CD14-positive monocyte (primary cell): ENCODE data around the gene PCYT2. TPM values are rescaled to one million over a fixed set of nuclear protein-coding genes. Genes with fewer than 3 reads are reported as not detected.

Experiments used
- DNase-seq, 3 donors: peaks; one replicate each; pipeline ENCODE4 v3.0.0-alpha.2; 2011 to 2022
- H2AFZ ChIP-seq: 2 replicates; pipeline ENCODE4 v1.6.0; 2012; ENCODE audit warnings: mild to moderate bottlenecking, low read depth, low read length, inconsistent platforms; ENCODE audit not compliant: insufficient read depth, poor library complexity, severe bottlenecking
- H3K27ac ChIP-seq, 2 donors: 1 replicate in 1 of 2; 2 replicates in 1 of 2; pipeline ENCODE4 v1.5.1; 2012 to 2013; ENCODE audit warnings: low read length in 2 of 2, control low read depth in 1 of 2, inconsistent platforms in 1 of 2, low read depth in 1 of 2, mild to moderate bottlenecking in 1 of 2
- H3K27me3 ChIP-seq, 2 donors: one replicate each; pipeline versions ENCODE4 v1.6.0 to v1.6.1; 2011 to 2013; ENCODE audit warnings: low read length in 2 of 2; ENCODE audit not compliant: control insufficient read depth in 2 of 2, insufficient read depth in 2 of 2
- H3K36me3 ChIP-seq, 2 donors: replicated peaks in 1 of 2; 1 replicate in 1 of 2; 2 replicates in 1 of 2; pipeline versions ENCODE4 v1.5.1 to v1.6.1; 2012 to 2013; ENCODE audit warnings: low read length in 2 of 2, control low read depth in 1 of 2, inconsistent platforms in 1 of 2, mild to moderate bottlenecking in 1 of 2; ENCODE audit not compliant: insufficient read depth in 2 of 2, control insufficient read depth in 1 of 2
- H3K4me1 ChIP-seq, 2 donors: 1 replicate in 1 of 2; 2 replicates in 1 of 2; pipeline versions ENCODE4 v1.5.1 to v1.6.1; 2012 to 2013; ENCODE audit warnings: low read length in 2 of 2, control low read depth in 1 of 2, inconsistent platforms in 1 of 2, mild to moderate bottlenecking in 1 of 2, moderate library complexity in 1 of 2; ENCODE audit not compliant: insufficient read depth in 2 of 2, control insufficient read depth in 1 of 2
- H3K4me2 ChIP-seq: replicated peaks from 2 replicates; pipeline ENCODE3; 2012; ENCODE audit warnings: low read length, moderate library complexity, mild to moderate bottlenecking; ENCODE audit not compliant: poor library complexity, severe bottlenecking; ENCODE audit errors: extremely low read depth
- H3K4me3 ChIP-seq, 3 experiments: fragments of 200-600 bp in 1 of 3; sonication (generic) in 1 of 3; replicated peaks in 1 of 3; 1 replicate in 2 of 3; 2 replicates in 1 of 3; pipeline ENCODE4 v1.5.1; 2011 to 2013; ENCODE audit warnings: low read length in 3 of 3, mild to moderate bottlenecking in 3 of 3, control low read depth in 2 of 3, low read depth in 2 of 3, inconsistent platforms in 1 of 3, moderate library complexity in 1 of 3
- H3K79me2 ChIP-seq: 2 replicates; pipeline ENCODE4 v1.6.0; 2012; ENCODE audit warnings: mild to moderate bottlenecking, control low read depth, inconsistent platforms, low read length, moderate library complexity; ENCODE audit not compliant: insufficient read depth
- H3K9ac ChIP-seq: 2 replicates; pipeline ENCODE4 v1.6.0; 2017; ENCODE audit warnings: low read length, mild to moderate bottlenecking; ENCODE audit not compliant: insufficient read depth, poor library complexity, severe bottlenecking
- H3K9me3 ChIP-seq, 2 donors: replicated peaks in 1 of 2; 1 replicate in 1 of 2; 2 replicates in 1 of 2; pipeline versions ENCODE4 v1.5.1 to v1.6.1; 2012 to 2013; ENCODE audit warnings: low read length in 2 of 2, control low read depth in 1 of 2; ENCODE audit not compliant: control insufficient read depth in 1 of 2, insufficient read depth in 1 of 2
- H4K20me1 ChIP-seq: 2 replicates; pipeline ENCODE4 v1.6.0; 2012; ENCODE audit warnings: mild to moderate bottlenecking, low read length, control low read depth, moderate library complexity; ENCODE audit not compliant: insufficient read depth
- H3K27ac Mint-ChIP-seq, 7 donors: one replicate each; pipeline ENCODE4 v1.8.0; 2020; ENCODE audit warnings: mild to moderate bottlenecking in 7 of 7, mixed read lengths in 7 of 7, moderate library complexity in 6 of 7, inconsistent platforms in 2 of 7
- H3K27me3 Mint-ChIP-seq, 3 donors: one replicate each; pipeline ENCODE4 v1.8.0; 2021 to 2022; ENCODE audit warnings: low read depth in 3 of 3, mild to moderate bottlenecking in 3 of 3, mixed read lengths in 3 of 3, moderate library complexity in 3 of 3, inconsistent platforms in 1 of 3
- H3K36me3 Mint-ChIP-seq, 2 donors: one replicate each; pipeline ENCODE4 v1.8.0; 2020; ENCODE audit warnings: mixed read lengths in 2 of 2, inconsistent platforms in 1 of 2, mild to moderate bottlenecking in 1 of 2
- H3K4me1 Mint-ChIP-seq: one replicate; pipeline ENCODE4 v1.8.0; 2020; ENCODE audit warnings: mild to moderate bottlenecking, mixed read lengths
- H3K4me3 Mint-ChIP-seq, 2 donors: one replicate each; pipeline ENCODE4 v1.8.0; 2020; ENCODE audit warnings: mild to moderate bottlenecking in 2 of 2, mixed read lengths in 2 of 2, moderate library complexity in 1 of 2
- H3K9me3 Mint-ChIP-seq, 7 donors: one replicate each; pipeline ENCODE4 v1.8.0; 2020 to 2022; ENCODE audit warnings: mixed read lengths in 7 of 7, mild to moderate bottlenecking in 6 of 7, moderate library complexity in 6 of 7, inconsistent platforms in 2 of 7
- WGBS: methylation state at CpG from one replicate; pipeline ENCODE4 v1.1.5; 2013; ENCODE audit warnings: missing lambda C conversion rate; ENCODE audit not compliant: insufficient coverage; 5-methylcytosine and 5-hydroxymethylcytosine counted together
- intact Hi-C, 2 donors: fragments of 100-400 bp; cut with micrococcal nuclease; formaldehyde crosslinking; loops; one replicate each; pipeline versions ENCODE4 v1.15.0 to v1.15.1; 2023
- polyA plus RNA-seq, 3 donors: library from polyadenylated mRNA; depleted of rRNA in 1 of 3; unstranded in 2 of 3; stranded (reverse) in 1 of 3; fragments of 300-500 nt in 2 of 3; fragments of >200 nt in 1 of 3; fragmentation: Illumina TruSeq in 2 of 3; gene quantifications; 1 replicate in 2 of 3; 2 replicates in 1 of 3; pipeline ENCODE4 v1.2.3, GENCODE V29; 2012 to 2021
- TF ChIP-seq, protein P1 (sequence below): fragments of 200-600 bp; IDR thresholded peaks from one replicate; pipeline ENCODE4 v1.8.0; 2022; ENCODE audit warnings: antibody characterized with exemption, mild to moderate bottlenecking

The PCYT2 gene
- polyA plus RNA-seq, 3 donors: 10.7 to 14.5 (median 11.0) TPM

DNA sequence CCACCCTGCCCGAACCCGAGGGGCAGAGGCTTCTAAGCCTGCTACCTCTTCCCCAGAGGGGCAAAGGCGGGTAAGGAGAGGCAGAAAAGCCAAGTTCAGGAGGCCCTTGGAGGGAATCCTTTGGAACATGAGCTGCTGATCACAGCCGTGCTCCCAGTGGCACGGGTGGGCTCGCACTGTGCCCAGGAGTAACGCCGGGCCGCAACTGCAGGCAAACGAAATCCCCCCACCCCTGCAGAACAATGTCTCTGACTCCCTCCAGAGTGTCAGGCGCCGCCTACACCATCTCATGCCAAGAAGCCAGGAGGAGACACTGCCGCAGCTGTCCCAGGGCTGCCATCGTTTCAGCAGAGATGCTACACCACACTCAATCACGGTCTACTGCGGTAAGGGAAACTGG is 59.8 kb downstream of the PCYT2 start:
- no peak for DNase-seq
- Histone ChIP-seq H4K20me1 (peaks cover 61% of the 10 kb centered on the region), H3K79me2 (peaks cover 69% of the 10 kb centered on the region), H3K9me3 (no peaks in the 10 kb centered on the region), H3K27me3 (no peaks in the 10 kb centered on the region), H3K9ac (no peak overlapping the region), H3K4me2 (no peak overlapping the region), H3K4me3 (no peak overlapping the region), H3K4me1 (no peaks in the 10 kb centered on the region), H3K36me3 (peaks cover 81 to 82% of the 10 kb centered on the region in 2 donors), H3K27ac (no peak overlapping the region), H2AFZ (no peak overlapping the region)
- Mint-ChIP-seq H3K36me3 (peaks cover 57 to 91% of the 10 kb centered on the region in 2 donors), H3K9me3 (peaks cover 0 to 2% (median 0%) of the 10 kb centered on the region in 7 donors), H3K27me3 (peaks cover 0 to 3% (median 2%) of the 10 kb centered on the region in 3 donors), H3K4me1 (peaks cover 2% of the 10 kb centered on the region), H3K27ac (peak overlapping the region in 2 of 7 donors; percentile 41 to 50), H3K4me3 (peak overlapping the region in 1 of 2 donors; percentile 24)
- WGBS: 97% methylated on average over 15 of the region's 16 CpGs
- intact Hi-C loops: no loop called here
- TF ChIP-seq, protein P1, sequence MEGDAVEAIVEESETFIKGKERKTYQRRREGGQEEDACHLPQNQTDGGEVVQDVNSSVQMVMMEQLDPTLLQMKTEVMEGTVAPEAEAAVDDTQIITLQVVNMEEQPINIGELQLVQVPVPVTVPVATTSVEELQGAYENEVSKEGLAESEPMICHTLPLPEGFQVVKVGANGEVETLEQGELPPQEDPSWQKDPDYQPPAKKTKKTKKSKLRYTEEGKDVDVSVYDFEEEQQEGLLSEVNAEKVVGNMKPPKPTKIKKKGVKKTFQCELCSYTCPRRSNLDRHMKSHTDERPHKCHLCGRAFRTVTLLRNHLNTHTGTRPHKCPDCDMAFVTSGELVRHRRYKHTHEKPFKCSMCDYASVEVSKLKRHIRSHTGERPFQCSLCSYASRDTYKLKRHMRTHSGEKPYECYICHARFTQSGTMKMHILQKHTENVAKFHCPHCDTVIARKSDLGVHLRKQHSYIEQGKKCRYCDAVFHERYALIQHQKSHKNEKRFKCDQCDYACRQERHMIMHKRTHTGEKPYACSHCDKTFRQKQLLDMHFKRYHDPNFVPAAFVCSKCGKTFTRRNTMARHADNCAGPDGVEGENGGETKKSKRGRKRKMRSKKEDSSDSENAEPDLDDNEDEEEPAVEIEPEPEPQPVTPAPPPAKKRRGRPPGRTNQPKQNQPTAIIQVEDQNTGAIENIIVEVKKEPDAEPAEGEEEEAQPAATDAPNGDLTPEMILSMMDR: no peak

Other genes starting within 250 kb of the PCYT2 start
- gene OXLD1, start 244.8 kb downstream of the PCYT2 start, polyA plus RNA-seq: 10 to 100 TPM; 46.0 to 61.1 (median 51.8) TPM
- 1 to 10 TPM; 2.4 to 8.8 (median 3.6) TPM for gene CCDC137, start 244.7 kb downstream of the PCYT2 start, polyA plus RNA-seq
- 10 to 100 TPM; 17.6 to 43.0 (median 28.7) TPM for gene ARL16, start 227.6 kb downstream of the PCYT2 start, polyA plus RNA-seq
- gene HGS, start 227.4 kb downstream of the PCYT2 start, polyA plus RNA-seq: 100 to 1,000 TPM in 1 of 3 donors, 10 to 100 TPM in 2; 19.3 to 200 (median 28.0) TPM
- 10 to 100 TPM; 21.2 to 57.0 (median 38.3) TPM for gene MRPL12, start 208.0 kb downstream of the PCYT2 start, polyA plus RNA-seq
- gene SLC25A10, start 199.1 kb downstream of the PCYT2 start, polyA plus RNA-seq: 1 to 10 TPM; 1.8 to 2.3 (median 1.9) TPM
- not detected for gene GCGR, start 107.2 kb downstream of the PCYT2 start, polyA plus RNA-seq
- gene MCRIP1, start 78.1 kb downstream of the PCYT2 start, polyA plus RNA-seq: 10 to 100 TPM; 48.4 to 63.0 (median 48.5) TPM
- gene PPP1R27, start 76.3 kb downstream of the PCYT2 start, polyA plus RNA-seq: 1 to 10 TPM in 1 of 3 donors, under 1 TPM in 2; 0.22 to 1.5 (median 0.33) TPM
- 100 to 1,000 TPM; 108 to 297 (median 291) TPM for gene P4HB, start 50.9 kb downstream of the PCYT2 start, polyA plus RNA-seq
- gene ARHGDIA, start 40.1 kb downstream of the PCYT2 start, polyA plus RNA-seq: 100 to 1,000 TPM in 1 of 3 donors, 10 to 100 TPM in 2; 86.3 to 477 (median 97.2) TPM
- gene ALYREF, start 19.8 kb downstream of the PCYT2 start, polyA plus RNA-seq: 10 to 100 TPM; 20.2 to 98.1 (median 57.3) TPM
- gene ANAPC11, start 19.7 kb downstream of the PCYT2 start, polyA plus RNA-seq: 100 to 1,000 TPM; 184 to 512 (median 397) TPM
- gene NPB, start 9.2 kb downstream of the PCYT2 start, polyA plus RNA-seq: under 1 TPM in 2 of 3 donors, not detected in 1; 0.08 to 0.16 TPM
- 10 to 100 TPM; 22.5 to 73.5 (median 23.7) TPM for gene SIRT7, start 6.8 kb upstream of the PCYT2 start, polyA plus RNA-seq
- gene MAFG, start 16.3 kb upstream of the PCYT2 start, polyA plus RNA-seq: 10 to 100 TPM in 1 of 3 donors, 1 to 10 TPM in 2; 7.4 to 66.0 (median 7.6) TPM
- under 1 TPM in 1 of 3 donors, not detected in 2; 0.07 TPM for gene PYCR1, start 25.9 kb upstream of the PCYT2 start, polyA plus RNA-seq
- not detected for gene MYADML2, start 35.8 kb upstream of the PCYT2 start, polyA plus RNA-seq
- not detected for gene NOTUM, start 49.8 kb upstream of the PCYT2 start, polyA plus RNA-seq
- gene ASPSCR1, start 66.2 kb upstream of the PCYT2 start, polyA plus RNA-seq: 10 to 100 TPM; 25.5 to 31.9 (median 25.6) TPM
- 10 to 100 TPM; 47.7 to 57.0 (median 55.9) TPM for gene CENPX, start 111.5 kb upstream of the PCYT2 start, polyA plus RNA-seq
- gene LRRC45, start 111.9 kb upstream of the PCYT2 start, polyA plus RNA-seq: 10 to 100 TPM in 1 of 3 donors, 1 to 10 TPM in 2; 2.6 to 12.2 (median 3.4) TPM
- 1 to 10 TPM in 1 of 3 donors, not detected in 2; 1.8 TPM for gene RAC3, start 120.3 kb upstream of the PCYT2 start, polyA plus RNA-seq
- gene DCXR, start 126.3 kb upstream of the PCYT2 start, polyA plus RNA-seq: 10 to 100 TPM; 88.8 to 93.1 (median 90.3) TPM
- 10 to 100 TPM in 1 of 3 donors, 1 to 10 TPM in 2; 1.5 to 32.4 (median 4.1) TPM for gene RFNG, start 140.4 kb upstream of the PCYT2 start, polyA plus RNA-seq
- gene GPS1, start 140.5 kb upstream of the PCYT2 start, polyA plus RNA-seq: 100 to 1,000 TPM; 101 to 130 (median 110) TPM
- 100 to 1,000 TPM in 1 of 3 donors, 10 to 100 TPM in 2; 23.9 to 175 (median 47.6) TPM for gene DUS1L, start 154.4 kb upstream of the PCYT2 start, polyA plus RNA-seq
- 1 to 10 TPM in 1 of 3 donors, under 1 TPM in 2; 0.08 to 8.4 (median 0.13) TPM for gene FASN, start 186.8 kb upstream of the PCYT2 start, polyA plus RNA-seq